HepG2 (cell line): ENCODE data around the gene CAGE1. TPM values are rescaled to one million over a fixed set of nuclear protein-coding genes. Genes with fewer than 3 reads are reported as not detected.

Experiments used
- AHR ChIP-seq: IDR thresholded peaks from 2 replicates; pipeline ENCODE4 v1.6.1; 2018; ENCODE audit warnings: missing genetic modification reagents, missing compliant biosample characterization
- NFRKB ChIP-seq: fragments of 450-650 bp; IDR thresholded peaks from 2 replicates; pipeline ENCODE4 v1.6.1; 2017
- SP4 ChIP-seq: sonication (generic); formaldehyde crosslinking; IDR thresholded peaks from 2 replicates; pipeline ENCODE4 v1.8.1; 2023; ENCODE audit warnings: mild to moderate bottlenecking, missing genetic modification reagents
- TEAD2 ChIP-seq: sonication (generic); formaldehyde crosslinking; IDR thresholded peaks from 2 replicates; pipeline ENCODE4 v1.9.0; 2021; ENCODE audit warnings: missing genetic modification reagents
- ZBTB26 ChIP-seq: IDR thresholded peaks from 2 replicates; pipeline ENCODE4 v1.6.1; 2016; ENCODE audit warnings: missing compliant biosample characterization, missing genetic modification reagents, borderline replicate concordance
- ZFP90 ChIP-seq: sonication (generic); formaldehyde crosslinking; IDR thresholded peaks from 2 replicates; pipeline ENCODE4 v1.8.0; 2022; ENCODE audit warnings: missing genetic modification reagents, mild to moderate bottlenecking, inconsistent platforms, borderline replicate concordance
- ZNF563 ChIP-seq: sonication (generic); formaldehyde crosslinking; IDR thresholded peaks from 2 replicates; pipeline ENCODE4 v1.8.0; 2022; ENCODE audit warnings: mild to moderate bottlenecking, moderate library complexity, missing genetic modification reagents
- polyA plus RNA-seq, 8 experiments: library from polyadenylated mRNA; depleted of rRNA in 3 of 8; stranded (reverse) in 7 of 8; unstranded in 1 of 8; fragments of >200 nt; fragmentation: Illumina TruSeq in 4 of 8; extraction: Trizol in 4 of 8; gene quantifications; 2 replicates each; pipeline versions ENCODE4 v1.2.1 to v1.2.3, GENCODE V29; 2011 to 2016; ENCODE audit warnings: low read depth in 4 of 8, missing spikeins in 1 of 8, mixed read lengths in 1 of 8; ENCODE audit not compliant: insufficient read depth in 1 of 8
- total RNA-seq, 5 experiments: library from RNA; depleted of rRNA; stranded (reverse); fragments of >200 nt; fragmentation: Illumina TruSeq; extraction: Trizol; gene quantifications; 2 replicates each; pipeline ENCODE4 v1.2.3, GENCODE V29; 2016; ENCODE audit warnings: low read depth in 1 of 5
- TF ChIP-seq, protein P1 (sequence below): sonication (generic); formaldehyde crosslinking; IDR thresholded peaks from 2 replicates; pipeline ENCODE4 v1.5.1; 2020; ENCODE audit warnings: mild to moderate bottlenecking, missing genetic modification reagents, moderate library complexity
- TF ChIP-seq, protein P2 (sequence below): sonication (generic); formaldehyde crosslinking; IDR thresholded peaks from 2 replicates; pipeline ENCODE4 v1.9.0; 2022; ENCODE audit warnings: missing genetic modification reagents, mild to moderate bottlenecking, borderline replicate concordance
- TF ChIP-seq, protein P3 (sequence below): sonication (generic); formaldehyde crosslinking; IDR thresholded peaks from 2 replicates; pipeline ENCODE4 v1.8.0; 2022; ENCODE audit warnings: mild to moderate bottlenecking, missing genetic modification reagents, borderline replicate concordance
- TF ChIP-seq, protein P4 (sequence below): sonication (generic); formaldehyde crosslinking; IDR thresholded peaks from 2 replicates; pipeline ENCODE4 v1.4.0; 2020; ENCODE audit warnings: missing genetic modification reagents
- TF ChIP-seq, protein P5 (sequence below): IDR thresholded peaks from 2 replicates; pipeline ENCODE4 v1.4.0; 2020; ENCODE audit warnings: mild to moderate bottlenecking, missing genetic modification reagents

CAGE1 gene
- total and polyA plus RNA-seq, 2 of the 13 experiments (the other 11 are each of a cell fraction or from before 2014, with no cell fraction given): 0.03 to 0.15 TPM

- TF ChIP-seq, protein P1, sequence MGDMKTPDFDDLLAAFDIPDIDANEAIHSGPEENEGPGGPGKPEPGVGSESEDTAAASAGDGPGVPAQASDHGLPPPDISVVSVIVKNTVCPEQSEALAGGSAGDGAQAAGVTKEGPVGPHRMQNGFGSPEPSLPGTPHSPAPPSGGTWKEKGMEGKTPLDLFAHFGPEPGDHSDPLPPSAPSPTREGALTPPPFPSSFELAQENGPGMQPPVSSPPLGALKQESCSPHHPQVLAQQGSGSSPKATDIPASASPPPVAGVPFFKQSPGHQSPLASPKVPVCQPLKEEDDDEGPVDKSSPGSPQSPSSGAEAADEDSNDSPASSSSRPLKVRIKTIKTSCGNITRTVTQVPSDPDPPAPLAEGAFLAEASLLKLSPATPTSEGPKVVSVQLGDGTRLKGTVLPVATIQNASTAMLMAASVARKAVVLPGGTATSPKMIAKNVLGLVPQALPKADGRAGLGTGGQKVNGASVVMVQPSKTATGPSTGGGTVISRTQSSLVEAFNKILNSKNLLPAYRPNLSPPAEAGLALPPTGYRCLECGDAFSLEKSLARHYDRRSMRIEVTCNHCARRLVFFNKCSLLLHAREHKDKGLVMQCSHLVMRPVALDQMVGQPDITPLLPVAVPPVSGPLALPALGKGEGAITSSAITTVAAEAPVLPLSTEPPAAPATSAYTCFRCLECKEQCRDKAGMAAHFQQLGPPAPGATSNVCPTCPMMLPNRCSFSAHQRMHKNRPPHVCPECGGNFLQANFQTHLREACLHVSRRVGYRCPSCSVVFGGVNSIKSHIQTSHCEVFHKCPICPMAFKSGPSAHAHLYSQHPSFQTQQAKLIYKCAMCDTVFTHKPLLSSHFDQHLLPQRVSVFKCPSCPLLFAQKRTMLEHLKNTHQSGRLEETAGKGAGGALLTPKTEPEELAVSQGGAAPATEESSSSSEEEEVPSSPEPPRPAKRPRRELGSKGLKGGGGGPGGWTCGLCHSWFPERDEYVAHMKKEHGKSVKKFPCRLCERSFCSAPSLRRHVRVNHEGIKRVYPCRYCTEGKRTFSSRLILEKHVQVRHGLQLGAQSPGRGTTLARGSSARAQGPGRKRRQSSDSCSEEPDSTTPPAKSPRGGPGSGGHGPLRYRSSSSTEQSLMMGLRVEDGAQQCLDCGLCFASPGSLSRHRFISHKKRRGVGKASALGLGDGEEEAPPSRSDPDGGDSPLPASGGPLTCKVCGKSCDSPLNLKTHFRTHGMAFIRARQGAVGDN (CRISPR knock-in tag): peak; percentile 74
- TF ChIP-seq NFRKB (no peak), SP4 (CRISPR knock-in tag) (peak; percentile 24; the same call in 1 of the 2 replicates), AHR (CRISPR knock-in tag) (0 out of 2 replicates have a peak, but pooled peaks have one; percentile 32), ZNF563 (CRISPR knock-in tag) (0 out of 2 replicates have a peak, but pooled peaks have one; percentile 45), ZFP90 (CRISPR knock-in tag) (no peak), ZBTB26 (peak; percentile 96), TEAD2 (CRISPR knock-in tag) (no peak)
- TF ChIP-seq, protein P2, sequence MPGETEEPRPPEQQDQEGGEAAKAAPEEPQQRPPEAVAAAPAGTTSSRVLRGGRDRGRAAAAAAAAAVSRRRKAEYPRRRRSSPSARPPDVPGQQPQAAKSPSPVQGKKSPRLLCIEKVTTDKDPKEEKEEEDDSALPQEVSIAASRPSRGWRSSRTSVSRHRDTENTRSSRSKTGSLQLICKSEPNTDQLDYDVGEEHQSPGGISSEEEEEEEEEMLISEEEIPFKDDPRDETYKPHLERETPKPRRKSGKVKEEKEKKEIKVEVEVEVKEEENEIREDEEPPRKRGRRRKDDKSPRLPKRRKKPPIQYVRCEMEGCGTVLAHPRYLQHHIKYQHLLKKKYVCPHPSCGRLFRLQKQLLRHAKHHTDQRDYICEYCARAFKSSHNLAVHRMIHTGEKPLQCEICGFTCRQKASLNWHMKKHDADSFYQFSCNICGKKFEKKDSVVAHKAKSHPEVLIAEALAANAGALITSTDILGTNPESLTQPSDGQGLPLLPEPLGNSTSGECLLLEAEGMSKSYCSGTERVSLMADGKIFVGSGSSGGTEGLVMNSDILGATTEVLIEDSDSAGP (CRISPR knock-in tag): peak; percentile 50; the same call in 1 of the 2 replicates
- TF ChIP-seq, protein P3, sequence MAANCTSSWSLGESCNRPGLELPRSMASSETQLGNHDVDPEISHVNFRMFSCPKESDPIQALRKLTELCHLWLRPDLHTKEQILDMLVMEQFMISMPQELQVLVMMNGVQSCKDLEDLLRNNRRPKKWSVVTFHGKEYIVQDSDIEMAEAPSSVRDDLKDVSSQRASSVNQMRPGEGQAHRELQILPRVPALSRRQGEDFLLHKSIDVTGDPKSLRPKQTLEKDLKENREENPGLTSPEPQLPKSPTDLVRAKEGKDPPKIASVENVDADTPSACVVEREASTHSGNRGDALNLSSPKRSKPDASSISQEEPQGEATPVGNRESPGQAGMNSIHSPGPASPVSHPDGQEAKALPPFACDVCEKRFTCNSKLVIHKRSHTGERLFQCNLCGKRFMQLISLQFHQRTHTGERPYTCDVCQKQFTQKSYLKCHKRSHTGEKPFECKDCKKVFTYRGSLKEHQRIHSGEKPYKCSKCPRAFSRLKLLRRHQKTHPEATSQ: 0 out of 2 replicates have a peak, but pooled peaks have one; percentile 7
- TF ChIP-seq, protein P4, sequence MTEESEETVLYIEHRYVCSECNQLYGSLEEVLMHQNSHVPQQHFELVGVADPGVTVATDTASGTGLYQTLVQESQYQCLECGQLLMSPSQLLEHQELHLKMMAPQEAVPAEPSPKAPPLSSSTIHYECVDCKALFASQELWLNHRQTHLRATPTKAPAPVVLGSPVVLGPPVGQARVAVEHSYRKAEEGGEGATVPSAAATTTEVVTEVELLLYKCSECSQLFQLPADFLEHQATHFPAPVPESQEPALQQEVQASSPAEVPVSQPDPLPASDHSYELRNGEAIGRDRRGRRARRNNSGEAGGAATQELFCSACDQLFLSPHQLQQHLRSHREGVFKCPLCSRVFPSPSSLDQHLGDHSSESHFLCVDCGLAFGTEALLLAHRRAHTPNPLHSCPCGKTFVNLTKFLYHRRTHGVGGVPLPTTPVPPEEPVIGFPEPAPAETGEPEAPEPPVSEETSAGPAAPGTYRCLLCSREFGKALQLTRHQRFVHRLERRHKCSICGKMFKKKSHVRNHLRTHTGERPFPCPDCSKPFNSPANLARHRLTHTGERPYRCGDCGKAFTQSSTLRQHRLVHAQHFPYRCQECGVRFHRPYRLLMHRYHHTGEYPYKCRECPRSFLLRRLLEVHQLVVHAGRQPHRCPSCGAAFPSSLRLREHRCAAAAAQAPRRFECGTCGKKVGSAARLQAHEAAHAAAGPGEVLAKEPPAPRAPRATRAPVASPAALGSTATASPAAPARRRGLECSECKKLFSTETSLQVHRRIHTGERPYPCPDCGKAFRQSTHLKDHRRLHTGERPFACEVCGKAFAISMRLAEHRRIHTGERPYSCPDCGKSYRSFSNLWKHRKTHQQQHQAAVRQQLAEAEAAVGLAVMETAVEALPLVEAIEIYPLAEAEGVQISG (CRISPR knock-in tag): peak; percentile 34
- TF ChIP-seq, protein P5, sequence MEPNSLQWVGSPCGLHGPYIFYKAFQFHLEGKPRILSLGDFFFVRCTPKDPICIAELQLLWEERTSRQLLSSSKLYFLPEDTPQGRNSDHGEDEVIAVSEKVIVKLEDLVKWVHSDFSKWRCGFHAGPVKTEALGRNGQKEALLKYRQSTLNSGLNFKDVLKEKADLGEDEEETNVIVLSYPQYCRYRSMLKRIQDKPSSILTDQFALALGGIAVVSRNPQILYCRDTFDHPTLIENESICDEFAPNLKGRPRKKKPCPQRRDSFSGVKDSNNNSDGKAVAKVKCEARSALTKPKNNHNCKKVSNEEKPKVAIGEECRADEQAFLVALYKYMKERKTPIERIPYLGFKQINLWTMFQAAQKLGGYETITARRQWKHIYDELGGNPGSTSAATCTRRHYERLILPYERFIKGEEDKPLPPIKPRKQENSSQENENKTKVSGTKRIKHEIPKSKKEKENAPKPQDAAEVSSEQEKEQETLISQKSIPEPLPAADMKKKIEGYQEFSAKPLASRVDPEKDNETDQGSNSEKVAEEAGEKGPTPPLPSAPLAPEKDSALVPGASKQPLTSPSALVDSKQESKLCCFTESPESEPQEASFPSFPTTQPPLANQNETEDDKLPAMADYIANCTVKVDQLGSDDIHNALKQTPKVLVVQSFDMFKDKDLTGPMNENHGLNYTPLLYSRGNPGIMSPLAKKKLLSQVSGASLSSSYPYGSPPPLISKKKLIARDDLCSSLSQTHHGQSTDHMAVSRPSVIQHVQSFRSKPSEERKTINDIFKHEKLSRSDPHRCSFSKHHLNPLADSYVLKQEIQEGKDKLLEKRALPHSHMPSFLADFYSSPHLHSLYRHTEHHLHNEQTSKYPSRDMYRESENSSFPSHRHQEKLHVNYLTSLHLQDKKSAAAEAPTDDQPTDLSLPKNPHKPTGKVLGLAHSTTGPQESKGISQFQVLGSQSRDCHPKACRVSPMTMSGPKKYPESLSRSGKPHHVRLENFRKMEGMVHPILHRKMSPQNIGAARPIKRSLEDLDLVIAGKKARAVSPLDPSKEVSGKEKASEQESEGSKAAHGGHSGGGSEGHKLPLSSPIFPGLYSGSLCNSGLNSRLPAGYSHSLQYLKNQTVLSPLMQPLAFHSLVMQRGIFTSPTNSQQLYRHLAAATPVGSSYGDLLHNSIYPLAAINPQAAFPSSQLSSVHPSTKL (CRISPR knock-in tag): 0 out of 2 replicates have a peak, but pooled peaks have one; percentile 5
These were observed 42.3 kb upstream of the CAGE1 start (continued) for GRCh38 chr6:7431674-7432390.
